HCT116 (cell line): ENCODE measurements around the gene SDK1. TPM values are rescaled to one million over a fixed set of nuclear protein-coding genes. Genes with fewer than 3 reads are reported as not detected.

Experiments used
- ATAC-seq: fragments of 200-7000 bp; cut with Tn5 transposase; 2 replicates; pipeline ENCODE4 v1.9.1; 2020; ENCODE audit warnings: mild to moderate bottlenecking, moderate library complexity
- BruUV-seq: library from RNA; stranded (reverse); fragments of 400-500 nt; replicated peaks from 2 replicates; lab custom pipeline; 2021; lab: Mats Ljungman, UMichigan
- CTCF ChIA-PET: fragments of 300-600 bp; sonication (Branson Sonifier 250); formaldehyde crosslinking; loops from one replicate; lab custom pipeline; 2021; ENCODE audit warnings: antibody characterized with exemption; lab: Charles Lee
- POLR2A ChIA-PET: fragments of 300-600, 350-600 bp; sonication (Branson Sonifier 250); formaldehyde crosslinking; loops from one replicate; lab custom pipeline; 2021; ENCODE audit warnings: antibody characterized with exemption; lab: Charles Lee
- RAD21 ChIA-PET, 2 experiments: fragments of 300-600 bp; sonication (Branson Sonifier 250); formaldehyde crosslinking; loops; one replicate each; lab custom pipeline; 2023; ENCODE audit warnings: low total read pairs in 2 of 2; ENCODE audit not compliant: uncharacterized antibody in 2 of 2, unreplicated experiment in 2 of 2, low non-redundant PET in 1 of 2; lab: Charles Lee
- DNase-seq: peaks from one replicate; pipeline ENCODE4 v3.0.0-alpha.2; 2010; ENCODE audit warnings: low read depth, low spot score
- H2AFZ ChIP-seq: fragments of 200-600 bp; shearing (Covaris generic), sonication (generic); 2 replicates; pipeline ENCODE4 v1.6.1; 2017; ENCODE audit warnings: low read depth, mixed run types, mixed read lengths, antibody characterized with exemption, low read length; ENCODE audit not compliant: poor library complexity, severe bottlenecking
- H3K27ac ChIP-seq: 2 replicates; pipeline ENCODE4 v1.5.1; 2012; ENCODE audit warnings: low read depth, low read length
- H3K27me3 ChIP-seq: fragments of 200-600 bp; sonication (generic); 2 replicates; pipeline ENCODE4 v1.6.1; 2016; ENCODE audit warnings: mixed run types, low read length, mixed read lengths; ENCODE audit not compliant: insufficient read depth
- H3K36me3 ChIP-seq, 2 experiments: fragments of 200-500 bp in 1 of 2; fragments of 200-600 bp in 1 of 2; sonication (Bioruptor generic) in 1 of 2; sonication (generic) in 1 of 2; 2 replicates each; pipeline versions ENCODE4 v1.5.1 to v1.6.1; 2014 to 2016; ENCODE audit warnings: low read length in 2 of 2, inconsistent platforms in 1 of 2, mixed read lengths in 1 of 2, mixed run types in 1 of 2; ENCODE audit not compliant: insufficient read depth in 2 of 2, control insufficient read depth in 1 of 2
- H3K4me1 ChIP-seq, 2 experiments: fragments of 200-600 bp in 1 of 2; sonication (generic) in 1 of 2; 2 replicates each; pipeline versions ENCODE4 v1.5.1 to v1.6.1; 2012 to 2017; ENCODE audit warnings: low read length in 2 of 2, inconsistent platforms in 1 of 2, mild to moderate bottlenecking in 1 of 2, mixed read lengths in 1 of 2, mixed run types in 1 of 2, moderate library complexity in 1 of 2; ENCODE audit not compliant: insufficient read depth in 2 of 2, control insufficient read depth in 1 of 2
- H3K4me2 ChIP-seq: fragments of 200-600 bp; sonication (generic); 2 replicates; pipeline ENCODE4 v1.6.1; 2017; ENCODE audit warnings: mixed run types, low read length, mixed read lengths
- H3K4me3 ChIP-seq, 2 experiments: fragments of 200-600 bp in 1 of 2; sonication (generic) in 1 of 2; replicated peaks in 1 of 2; 2 replicates each; pipeline ENCODE4 v1.5.1; 2011 to 2016; ENCODE audit warnings: low read length in 2 of 2, control low read depth in 1 of 2, low read depth in 1 of 2, mild to moderate bottlenecking in 1 of 2, mixed read lengths in 1 of 2, mixed run types in 1 of 2
- H3K79me2 ChIP-seq: fragments of 200-600 bp; sonication (generic); 2 replicates; pipeline ENCODE4 v1.6.1; 2017; ENCODE audit warnings: mild to moderate bottlenecking, mixed run types, low read length, moderate library complexity, mixed read lengths; ENCODE audit not compliant: insufficient read depth
- H3K9ac ChIP-seq: fragments of 200-600 bp; sonication (generic); 2 replicates; pipeline ENCODE4 v1.6.1; 2016; ENCODE audit warnings: low read length, mixed read lengths
- H3K9me2 ChIP-seq: fragments of 200-600 bp; sonication (generic), shearing (Covaris generic); 2 replicates; pipeline ENCODE4 v1.6.1; 2017; ENCODE audit warnings: mixed run types, mild to moderate bottlenecking, moderate library complexity; ENCODE audit not compliant: insufficient read depth
- H3K9me3 ChIP-seq, 2 experiments: fragments of 200-500 bp in 1 of 2; fragments of 200-600 bp in 1 of 2; sonication (Bioruptor generic) in 1 of 2; sonication (generic) in 1 of 2; 2 replicates each; pipeline ENCODE4 v1.6.1; 2014 to 2017; ENCODE audit warnings: low read length in 2 of 2, mixed read lengths in 2 of 2, inconsistent platforms in 1 of 2, low read depth in 1 of 2, mild to moderate bottlenecking in 1 of 2, mixed run types in 1 of 2, moderate library complexity in 1 of 2; ENCODE audit not compliant: control insufficient read depth in 1 of 2, insufficient read depth in 1 of 2
- H4K20me1 ChIP-seq: fragments of 200-600 bp; sonication (generic), shearing (Covaris generic); 2 replicates; pipeline ENCODE4 v1.6.1; 2017; ENCODE audit warnings: mixed run types, mild to moderate bottlenecking, moderate library complexity; ENCODE audit not compliant: insufficient read depth
- CEBPB ChIP-seq: IDR thresholded peaks from 2 replicates; pipeline ENCODE4 v1.6.1; 2012; ENCODE audit warnings: low read depth
- CTCF ChIP-seq, 3 experiments: fragments of 200-600 bp in 1 of 3; sonication (generic) in 1 of 3; IDR thresholded peaks in 2 of 3; conservative IDR thresholded peaks in 1 of 3; 2 replicates each; pipeline ENCODE4 v1.5.1; 2012 to 2017; ENCODE audit warnings: low read depth in 2 of 3, low read length in 2 of 3, antibody characterized with exemption in 1 of 3, borderline replicate concordance in 1 of 3, control low read depth in 1 of 3, mild to moderate bottlenecking in 1 of 3, mixed read lengths in 1 of 3, mixed run types in 1 of 3, moderate library complexity in 1 of 3; ENCODE audit not compliant: insufficient read depth in 1 of 3
- EZH2 ChIP-seq: fragments of 200-600 bp; sonication (generic); IDR thresholded peaks from 2 replicates; pipeline ENCODE4 v1.6.1; 2017; ENCODE audit warnings: antibody characterized with exemption, mixed run types
- EZH2phosphoT487 ChIP-seq: fragments of 200-600 bp; IDR thresholded peaks from 2 replicates; pipeline ENCODE4 v1.6.1; 2018; ENCODE audit warnings: antibody characterized with exemption, borderline replicate concordance
- FOSL1 ChIP-seq: IDR thresholded peaks from 2 replicates; pipeline ENCODE4 v1.6.1; 2012; ENCODE audit warnings: low read depth
- JUND ChIP-seq: IDR thresholded peaks from 2 replicates; pipeline ENCODE4 v1.6.1; 2012
- POLR2A ChIP-seq: IDR thresholded peaks from 2 replicates; pipeline ENCODE4 v1.7.0; 2011; ENCODE audit warnings: borderline replicate concordance; ENCODE audit not compliant: insufficient read depth, insufficient read length; ENCODE audit errors: extremely low read depth
- POLR2AphosphoS5 ChIP-seq: IDR thresholded peaks from 2 replicates; pipeline ENCODE4 v1.6.1; 2011; ENCODE audit warnings: mild to moderate bottlenecking, low read depth, low read length, moderate library complexity
- RAD21 ChIP-seq: IDR thresholded peaks from 2 replicates; pipeline ENCODE4 v1.6.1; 2012; ENCODE audit warnings: low read depth, mild to moderate bottlenecking
- REST ChIP-seq: IDR thresholded peaks from 2 replicates; pipeline ENCODE4 v1.6.1; 2012; ENCODE audit warnings: low read depth
- SIN3A ChIP-seq: IDR thresholded peaks from 2 replicates; pipeline ENCODE4 v1.6.1; 2012; ENCODE audit warnings: low read depth
- SP1 ChIP-seq: IDR thresholded peaks from 2 replicates; pipeline ENCODE4 v1.6.1; 2012; ENCODE audit warnings: low read depth
- SRF ChIP-seq: IDR thresholded peaks from 2 replicates; pipeline ENCODE4 v1.6.1; 2012; ENCODE audit warnings: low read depth
- YY1 ChIP-seq: IDR thresholded peaks from 2 replicates; pipeline ENCODE4 v1.6.1; 2011; ENCODE audit warnings: low read length, low read depth, moderate library complexity, mild to moderate bottlenecking; ENCODE audit not compliant: insufficient replicate concordance; ENCODE audit errors: extremely low read depth
- ZNF274 ChIP-seq: fragments of 200-500 bp; sonication (Bioruptor generic); IDR thresholded peaks from 2 replicates; pipeline ENCODE4 v1.6.1; 2014; ENCODE audit warnings: mild to moderate bottlenecking, low read depth, low read length, inconsistent platforms
- intact Hi-C: fragments of 100-400 bp; cut with micrococcal nuclease; formaldehyde crosslinking; loops from 2 replicates; pipeline ENCODE4 v1.10.0; 2022
- total RNA-seq: library from RNA; stranded (reverse); gene quantifications from one replicate; pipeline ENCODE4 v1.2.1, GENCODE V29; 2021; ENCODE audit not compliant: unreplicated experiment

The SDK1 gene
- total RNA-seq, 1 experiment from 2014 or later: 0.05 TPM

- no peak overlapping the region for H2AFZ ChIP-seq
- TF ChIP-seq CEBPB (no peak), EZH2phosphoT487 (no peak), SRF (no peak), SP1 (no peak), EZH2 (no peak), RAD21 (no peak), POLR2A (no peak), JUND (no peak)
- no peaks in the 10 kb centered on the region for H3K36me3 ChIP-seq
- no peaks in the 10 kb centered on the region for H3K79me2 ChIP-seq
- ChIA-PET POLR2A (no interaction called here), RAD21 (no interaction called here), CTCF (no interaction called here)
- no TSS peak for BruUV-seq
- no peaks in the 10 kb centered on the region for H3K9me2 ChIP-seq
- no peak overlapping the region for H3K9ac ChIP-seq
- no peaks in the 10 kb centered on the region for H3K27me3 ChIP-seq
- H3K27ac ChIP-seq: no peak overlapping the region
- no peak overlapping the region for H3K4me3 ChIP-seq
- H3K4me1 ChIP-seq: no peaks in the 10 kb centered on the region
- DNase-seq: no peak
- H3K4me2 ChIP-seq: no peak overlapping the region
- no peak for ATAC-seq
- no peaks in the 10 kb centered on the region for H4K20me1 ChIP-seq
- H3K9me3 ChIP-seq: no peaks in the 10 kb centered on the region
- intact Hi-C loops: no loop called here
Observed at GRCh38 chr7:4162884-4163564, 862.0 kb downstream of the SDK1 start.

- Histone ChIP-seq H3K9me2 (no peaks in the 10 kb centered on the region), H3K4me2 (no peak overlapping the region), H3K4me1 (no peaks in the 10 kb centered on the region), H3K4me3 (no peak overlapping the region), H2AFZ (no peak overlapping the region), H3K36me3 (no peaks in the 10 kb centered on the region), H4K20me1 (no peaks in the 10 kb centered on the region), H3K27ac (no peak overlapping the region), H3K79me2 (no peaks in the 10 kb centered on the region), H3K9me3 (no peaks in the 10 kb centered on the region), H3K27me3 (no peaks in the 10 kb centered on the region), H3K9ac (no peak overlapping the region)
- CTCF ChIA-PET: no interaction called here
- TF ChIP-seq YY1: no peak
- TF ChIP-seq CTCF (IDR thresholded peaks at IDR 0.05 in 2 of 3, conservative IDR thresholded peaks at IDR 0.05 in 1 of 3; ENCODE audit: borderline replicate concordance in 1 of 3, insufficient read depth in 1 of 3, low read depth in 2 of 3, low read length in 2 of 3): no peak
- TF ChIP-seq FOSL1: no peak
- TF ChIP-seq ZNF274: no peak
- no peak for TF ChIP-seq REST
- no peak for TF ChIP-seq SIN3A
- TF ChIP-seq POLR2AphosphoS5: no peak
- ATAC-seq (no peak), DNase-seq (no peak)
- intact Hi-C loops: no loop called here
- no TSS peak for BruUV-seq
- POLR2A ChIA-PET: no interaction called here
- RAD21 ChIA-PET: no interaction called here
Observed at GRCh38 chr7:4163565-4164203, 862.6 kb downstream of the SDK1 start.
